HepG2 (cell line): ENCODE measurements around the gene ARFGAP1. TPM values are rescaled to one million over a fixed set of nuclear protein-coding genes. Genes with fewer than 3 reads are reported as not detected.

ENCODE experiments used
- AGO1 ChIP-seq: fragments of 200-400 bp; formaldehyde crosslinking; IDR thresholded peaks from 2 replicates; pipeline ENCODE4 v1.6.1; 2017; ENCODE audit warnings: mild to moderate bottlenecking, low read depth, low read length, moderate library complexity; ENCODE audit not compliant: poor library complexity, severe bottlenecking
- BCL6 ChIP-seq: IDR thresholded peaks from 2 replicates; pipeline ENCODE4 v1.6.1; 2016; ENCODE audit warnings: missing genetic modification reagents, missing compliant biosample characterization
- FOSL1 ChIP-seq: sonication (generic); formaldehyde crosslinking; IDR thresholded peaks from 2 replicates; pipeline ENCODE4 v1.9.0; 2021; ENCODE audit warnings: missing genetic modification reagents, borderline replicate concordance
- FOXC1 ChIP-seq: sonication (generic); formaldehyde crosslinking; IDR thresholded peaks from 2 replicates; pipeline ENCODE4 v1.8.0; 2022; ENCODE audit warnings: mild to moderate bottlenecking, missing genetic modification reagents, borderline replicate concordance
- HHEX ChIP-seq: IDR thresholded peaks from 2 replicates; pipeline ENCODE4 v1.6.1; 2016; ENCODE audit warnings: control low read depth
- IRX3 ChIP-seq: sonication (generic); formaldehyde crosslinking; IDR thresholded peaks from 2 replicates; pipeline ENCODE4 v1.8.1; 2023; ENCODE audit warnings: mild to moderate bottlenecking, low read depth, missing genetic modification reagents, borderline replicate concordance
- KMT2A ChIP-seq: sonication (generic); formaldehyde crosslinking; IDR thresholded peaks from 2 replicates; pipeline ENCODE4 v1.4.0; 2020; ENCODE audit warnings: missing genetic modification reagents
- MEF2D ChIP-seq: sonication (generic); formaldehyde crosslinking; IDR thresholded peaks from 2 replicates; pipeline ENCODE4 v1.5.1; 2020; ENCODE audit warnings: mild to moderate bottlenecking, missing genetic modification reagents
- NCOA2 ChIP-seq: sonication (generic); formaldehyde crosslinking; IDR thresholded peaks from 2 replicates; pipeline ENCODE4 v1.8.0; 2022; ENCODE audit warnings: inconsistent platforms
- PCBP2 ChIP-seq: fragments of 200-400 bp; formaldehyde crosslinking; optimal IDR thresholded peaks from 2 replicates; pipeline ENCODE3; 2018; ENCODE audit warnings: low read length, low read depth; ENCODE audit not compliant: poor library complexity, severe bottlenecking
- RBFOX2 ChIP-seq: fragments of 200-400 bp; formaldehyde crosslinking; IDR thresholded peaks from 2 replicates; pipeline ENCODE4 v1.6.1; 2017; ENCODE audit warnings: low read depth, mild to moderate bottlenecking, low read length
- RFX5 ChIP-seq: IDR thresholded peaks from 2 replicates; pipeline ENCODE4 v1.6.1; 2011; ENCODE audit warnings: low read depth, low read length, improper control_type of control experiment
- SMARCE1 ChIP-seq: fragments of 450-650 bp; IDR thresholded peaks from 2 replicates; pipeline ENCODE4 v1.6.1; 2017; ENCODE audit warnings: borderline replicate concordance
- TEAD3 ChIP-seq: optimal IDR thresholded peaks from 2 replicates; pipeline ENCODE3; 2016; ENCODE audit warnings: borderline replicate concordance
- WIZ ChIP-seq: sonication (generic); formaldehyde crosslinking; IDR thresholded peaks from 2 replicates; pipeline ENCODE4 v1.5.1; 2020; ENCODE audit warnings: mild to moderate bottlenecking, missing genetic modification reagents
- ZNF296 ChIP-seq: sonication (generic); formaldehyde crosslinking; conservative IDR thresholded peaks from 2 replicates; pipeline ENCODE4 v1.5.0; 2020; ENCODE audit warnings: mild to moderate bottlenecking, missing genetic modification reagents
- ZNF326 ChIP-seq: sonication (generic); formaldehyde crosslinking; IDR thresholded peaks from 2 replicates; pipeline ENCODE4 v1.4.0; 2020; ENCODE audit warnings: missing genetic modification reagents, borderline replicate concordance
- ZNF350 ChIP-seq: sonication (generic); formaldehyde crosslinking; IDR thresholded peaks from 2 replicates; pipeline ENCODE4 v1.4.0; 2020; ENCODE audit warnings: mild to moderate bottlenecking, low read depth, missing genetic modification reagents, borderline replicate concordance
- ZNF776 ChIP-seq: sonication (generic); formaldehyde crosslinking; IDR thresholded peaks from 2 replicates; pipeline ENCODE4 v1.4.0; 2020; ENCODE audit warnings: mild to moderate bottlenecking, missing genetic modification reagents
- ZNF792 ChIP-seq: IDR thresholded peaks from 2 replicates; pipeline ENCODE4 v1.6.1; 2016
- polyA plus RNA-seq, 8 experiments: library from polyadenylated mRNA; depleted of rRNA in 3 of 8; stranded (reverse) in 7 of 8; unstranded in 1 of 8; fragments of >200 nt; fragmentation: Illumina TruSeq in 4 of 8; extraction: Trizol in 4 of 8; gene quantifications; 2 replicates each; pipeline versions ENCODE4 v1.2.1 to v1.2.3, GENCODE V29; 2011 to 2016; ENCODE audit warnings: low read depth in 4 of 8, missing spikeins in 1 of 8, mixed read lengths in 1 of 8; ENCODE audit not compliant: insufficient read depth in 1 of 8
- total RNA-seq, 5 experiments: library from RNA; depleted of rRNA; stranded (reverse); fragments of >200 nt; fragmentation: Illumina TruSeq; extraction: Trizol; gene quantifications; 2 replicates each; pipeline ENCODE4 v1.2.3, GENCODE V29; 2016; ENCODE audit warnings: low read depth in 1 of 5
- TF ChIP-seq, protein P1 (sequence below): sonication (generic); formaldehyde crosslinking; IDR thresholded peaks from 2 replicates; pipeline ENCODE4 v1.8.1; 2023; ENCODE audit warnings: mild to moderate bottlenecking, missing genetic modification reagents
- TF ChIP-seq, protein P2 (sequence below): sonication (generic); formaldehyde crosslinking; IDR thresholded peaks from 2 replicates; pipeline ENCODE4 v1.5.1; 2020; ENCODE audit warnings: missing genetic modification reagents, mild to moderate bottlenecking, borderline replicate concordance
- TF ChIP-seq, protein P3 (sequence below): sonication (generic); formaldehyde crosslinking; IDR thresholded peaks from 2 replicates; pipeline ENCODE4 v1.5.0; 2020; ENCODE audit warnings: missing genetic modification reagents

Gene ARFGAP1
- total and polyA plus RNA-seq, 2 of the 13 experiments (the other 11 are each of a cell fraction or from before 2014, with no cell fraction given): 132 TPM

DNA sequence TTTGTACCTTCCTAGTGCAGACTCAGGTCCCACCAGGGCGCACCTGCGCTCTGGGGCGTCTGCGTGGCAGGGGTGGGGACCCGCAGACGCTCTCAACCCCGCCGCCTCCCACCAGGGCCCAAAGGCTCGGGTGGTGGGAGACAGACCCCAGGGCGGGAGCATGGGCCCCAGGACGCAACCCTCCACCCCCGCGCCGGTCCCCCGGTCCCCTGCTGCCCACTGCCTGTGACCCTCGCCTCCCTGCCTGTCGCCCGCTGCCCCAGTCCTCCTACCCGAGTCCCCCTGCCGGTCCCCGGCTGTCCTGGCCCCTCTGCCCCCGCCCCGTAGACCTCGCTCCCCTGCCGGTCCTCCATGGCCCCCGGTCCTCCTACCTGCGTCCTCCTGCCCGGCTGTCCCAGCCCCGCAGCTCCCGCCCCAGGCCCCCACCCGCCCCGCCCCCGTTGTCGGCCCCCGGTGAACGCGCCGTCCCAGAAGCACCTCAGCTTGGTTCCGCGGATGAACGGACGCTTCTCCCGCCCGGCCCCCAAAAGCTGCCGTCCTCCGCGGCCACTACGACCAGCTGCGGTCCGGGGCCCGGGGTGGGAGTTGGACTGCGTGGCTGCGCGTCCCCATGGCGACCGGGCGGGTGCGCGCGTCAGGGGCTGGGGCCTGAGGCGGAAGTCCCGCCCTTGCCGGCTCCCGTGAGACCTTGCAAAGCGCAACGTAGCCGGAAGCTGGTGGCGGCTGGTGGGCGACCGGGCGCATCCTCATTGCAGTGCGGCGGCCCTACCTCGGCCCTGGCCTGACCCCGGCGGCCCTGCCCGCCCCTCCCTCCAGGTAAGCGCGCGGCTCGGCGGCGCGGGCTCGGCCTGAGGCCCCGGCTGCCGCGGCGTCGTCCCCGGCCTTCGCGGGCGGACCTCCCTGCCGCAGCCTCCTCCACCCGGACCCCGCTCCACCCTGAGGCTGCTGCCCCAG is at the start of gene ARFGAP1 (continued):
- TF ChIP-seq, protein P1, sequence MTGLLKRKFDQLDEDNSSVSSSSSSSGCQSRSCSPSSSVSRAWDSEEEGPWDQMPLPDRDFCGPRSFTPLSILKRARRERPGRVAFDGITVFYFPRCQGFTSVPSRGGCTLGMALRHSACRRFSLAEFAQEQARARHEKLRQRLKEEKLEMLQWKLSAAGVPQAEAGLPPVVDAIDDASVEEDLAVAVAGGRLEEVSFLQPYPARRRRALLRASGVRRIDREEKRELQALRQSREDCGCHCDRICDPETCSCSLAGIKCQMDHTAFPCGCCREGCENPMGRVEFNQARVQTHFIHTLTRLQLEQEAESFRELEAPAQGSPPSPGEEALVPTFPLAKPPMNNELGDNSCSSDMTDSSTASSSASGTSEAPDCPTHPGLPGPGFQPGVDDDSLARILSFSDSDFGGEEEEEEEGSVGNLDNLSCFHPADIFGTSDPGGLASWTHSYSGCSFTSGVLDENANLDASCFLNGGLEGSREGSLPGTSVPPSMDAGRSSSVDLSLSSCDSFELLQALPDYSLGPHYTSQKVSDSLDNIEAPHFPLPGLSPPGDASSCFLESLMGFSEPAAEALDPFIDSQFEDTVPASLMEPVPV: peak; percentile 88
- TF ChIP-seq SMARCE1 (no peak), PCBP2 (no peak), RFX5 (peak; percentile 37), BCL6 (CRISPR knock-in tag) (peak; percentile 61; the same call in 1 of the 2 replicates), IRX3 (CRISPR knock-in tag) (no peak; the same call in 1 of the 2 replicates), FOXC1 (CRISPR knock-in tag) (peak; percentile 80; the same call in 1 of the 2 replicates), HHEX (CRISPR knock-in tag) (no peak), ZNF296 (CRISPR knock-in tag) (0 out of 2 replicates have a peak, but pooled peaks have one; percentile 31), AGO1 (peak; percentile 53), MEF2D (CRISPR knock-in tag) (peak; percentile 15; the same call in 1 of the 2 replicates), ZNF350 (CRISPR knock-in tag) (peak; percentile 78), FOSL1 (no peak), ZNF326 (no peak), ZNF776 (CRISPR knock-in tag) (peak; percentile 62; the same call in 1 of the 2 replicates), KMT2A (CRISPR knock-in tag) (peak; percentile 94; the same call in 1 of the 2 replicates), NCOA2 (CRISPR knock-in tag) (peak; percentile 43; the same call in 1 of the 2 replicates), TEAD3 (peak; percentile 85), WIZ (CRISPR knock-in tag) (peak; percentile 60; the same call in 1 of the 2 replicates), ZNF792 (CRISPR knock-in tag) (peak; percentile 93), RBFOX2 (peak; percentile 96)
- TF ChIP-seq, protein P2, sequence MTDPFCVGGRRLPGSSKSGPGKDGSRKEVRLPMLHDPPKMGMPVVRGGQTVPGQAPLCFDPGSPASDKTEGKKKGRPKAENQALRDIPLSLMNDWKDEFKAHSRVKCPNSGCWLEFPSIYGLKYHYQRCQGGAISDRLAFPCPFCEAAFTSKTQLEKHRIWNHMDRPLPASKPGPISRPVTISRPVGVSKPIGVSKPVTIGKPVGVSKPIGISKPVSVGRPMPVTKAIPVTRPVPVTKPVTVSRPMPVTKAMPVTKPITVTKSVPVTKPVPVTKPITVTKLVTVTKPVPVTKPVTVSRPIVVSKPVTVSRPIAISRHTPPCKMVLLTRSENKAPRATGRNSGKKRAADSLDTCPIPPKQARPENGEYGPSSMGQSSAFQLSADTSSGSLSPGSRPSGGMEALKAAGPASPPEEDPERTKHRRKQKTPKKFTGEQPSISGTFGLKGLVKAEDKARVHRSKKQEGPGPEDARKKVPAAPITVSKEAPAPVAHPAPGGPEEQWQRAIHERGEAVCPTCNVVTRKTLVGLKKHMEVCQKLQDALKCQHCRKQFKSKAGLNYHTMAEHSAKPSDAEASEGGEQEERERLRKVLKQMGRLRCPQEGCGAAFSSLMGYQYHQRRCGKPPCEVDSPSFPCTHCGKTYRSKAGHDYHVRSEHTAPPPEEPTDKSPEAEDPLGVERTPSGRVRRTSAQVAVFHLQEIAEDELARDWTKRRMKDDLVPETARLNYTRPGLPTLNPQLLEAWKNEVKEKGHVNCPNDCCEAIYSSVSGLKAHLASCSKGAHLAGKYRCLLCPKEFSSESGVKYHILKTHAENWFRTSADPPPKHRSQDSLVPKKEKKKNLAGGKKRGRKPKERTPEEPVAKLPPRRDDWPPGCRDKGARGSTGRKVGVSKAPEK (CRISPR knock-in tag): no peak
- TF ChIP-seq, protein P3, sequence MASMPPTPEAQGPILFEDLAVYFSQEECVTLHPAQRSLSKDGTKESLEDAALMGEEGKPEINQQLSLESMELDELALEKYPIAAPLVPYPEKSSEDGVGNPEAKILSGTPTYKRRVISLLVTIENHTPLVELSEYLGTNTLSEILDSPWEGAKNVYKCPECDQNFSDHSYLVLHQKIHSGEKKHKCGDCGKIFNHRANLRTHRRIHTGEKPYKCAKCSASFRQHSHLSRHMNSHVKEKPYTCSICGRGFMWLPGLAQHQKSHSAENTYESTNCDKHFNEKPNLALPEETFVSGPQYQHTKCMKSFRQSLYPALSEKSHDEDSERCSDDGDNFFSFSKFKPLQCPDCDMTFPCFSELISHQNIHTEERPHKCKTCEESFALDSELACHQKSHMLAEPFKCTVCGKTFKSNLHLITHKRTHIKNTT (CRISPR knock-in tag): 0 out of 2 replicates have a peak, but pooled peaks have one; percentile 90
